HG02840 (cell line): ENCODE data around the gene TMEM87B.

Experiments used
- ATAC-seq: cut with Tn5 transposase; IDR thresholded peaks from one replicate; pipeline ENCODE4 v1.9.1; 2021; ENCODE audit warnings: mild to moderate bottlenecking, moderate library complexity, moderate number of reproducible peaks; ENCODE audit not compliant: unreplicated experiment, low FRiP score

Gene TMEM87B, protein sequence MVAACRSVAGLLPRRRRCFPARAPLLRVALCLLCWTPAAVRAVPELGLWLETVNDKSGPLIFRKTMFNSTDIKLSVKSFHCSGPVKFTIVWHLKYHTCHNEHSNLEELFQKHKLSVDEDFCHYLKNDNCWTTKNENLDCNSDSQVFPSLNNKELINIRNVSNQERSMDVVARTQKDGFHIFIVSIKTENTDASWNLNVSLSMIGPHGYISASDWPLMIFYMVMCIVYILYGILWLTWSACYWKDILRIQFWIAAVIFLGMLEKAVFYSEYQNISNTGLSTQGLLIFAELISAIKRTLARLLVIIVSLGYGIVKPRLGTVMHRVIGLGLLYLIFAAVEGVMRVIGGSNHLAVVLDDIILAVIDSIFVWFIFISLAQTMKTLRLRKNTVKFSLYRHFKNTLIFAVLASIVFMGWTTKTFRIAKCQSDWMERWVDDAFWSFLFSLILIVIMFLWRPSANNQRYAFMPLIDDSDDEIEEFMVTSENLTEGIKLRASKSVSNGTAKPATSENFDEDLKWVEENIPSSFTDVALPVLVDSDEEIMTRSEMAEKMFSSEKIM

DNA sequence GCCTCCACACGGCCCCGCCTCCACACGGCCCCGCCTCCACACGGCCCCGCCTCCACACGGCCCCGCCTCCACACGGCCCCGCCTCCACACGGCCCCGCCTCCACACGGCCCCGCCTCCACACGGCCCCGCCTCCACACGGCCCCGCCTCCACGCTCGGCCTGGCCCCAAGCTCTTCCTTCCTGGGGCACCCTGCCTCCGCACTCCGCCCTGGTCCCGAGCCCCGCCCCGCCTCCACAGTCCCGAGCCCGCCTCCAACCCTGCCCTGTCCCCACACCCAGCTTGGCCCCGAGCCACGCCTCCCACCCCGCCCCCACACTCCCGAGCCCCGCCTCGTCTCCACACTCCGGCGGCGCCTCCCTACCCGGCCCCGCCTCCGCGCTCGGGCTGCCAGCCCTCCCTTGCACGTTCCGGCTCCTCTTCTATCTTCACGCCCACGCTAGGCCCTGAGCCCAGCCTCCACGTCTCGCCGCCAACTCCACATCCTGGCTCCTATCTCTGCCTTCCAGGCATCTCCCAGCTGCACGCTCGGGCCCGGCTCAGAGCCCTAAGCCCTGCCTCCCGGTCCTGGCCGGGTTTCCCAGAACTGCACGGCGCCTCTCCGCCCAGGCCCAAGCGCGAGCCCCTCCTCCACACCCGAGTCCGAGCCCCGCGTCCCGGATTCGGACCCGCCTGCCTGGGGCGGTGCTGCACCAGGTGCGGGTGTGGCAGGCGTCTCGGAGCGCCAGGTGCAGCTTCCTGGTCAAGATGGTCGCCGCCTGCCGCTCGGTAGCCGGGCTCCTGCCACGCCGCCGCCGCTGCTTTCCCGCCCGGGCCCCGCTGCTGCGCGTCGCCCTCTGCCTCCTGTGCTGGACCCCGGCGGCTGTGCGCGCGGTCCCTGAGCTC lies at the start of gene TMEM87B:
Gene TMEM87B (plus strand): TSS at position 423 of the 883 bp plus-strand sequence. CDS start 323 bp downstream, at position 746.
- peak; percentile 52 for ATAC-seq

DNA sequence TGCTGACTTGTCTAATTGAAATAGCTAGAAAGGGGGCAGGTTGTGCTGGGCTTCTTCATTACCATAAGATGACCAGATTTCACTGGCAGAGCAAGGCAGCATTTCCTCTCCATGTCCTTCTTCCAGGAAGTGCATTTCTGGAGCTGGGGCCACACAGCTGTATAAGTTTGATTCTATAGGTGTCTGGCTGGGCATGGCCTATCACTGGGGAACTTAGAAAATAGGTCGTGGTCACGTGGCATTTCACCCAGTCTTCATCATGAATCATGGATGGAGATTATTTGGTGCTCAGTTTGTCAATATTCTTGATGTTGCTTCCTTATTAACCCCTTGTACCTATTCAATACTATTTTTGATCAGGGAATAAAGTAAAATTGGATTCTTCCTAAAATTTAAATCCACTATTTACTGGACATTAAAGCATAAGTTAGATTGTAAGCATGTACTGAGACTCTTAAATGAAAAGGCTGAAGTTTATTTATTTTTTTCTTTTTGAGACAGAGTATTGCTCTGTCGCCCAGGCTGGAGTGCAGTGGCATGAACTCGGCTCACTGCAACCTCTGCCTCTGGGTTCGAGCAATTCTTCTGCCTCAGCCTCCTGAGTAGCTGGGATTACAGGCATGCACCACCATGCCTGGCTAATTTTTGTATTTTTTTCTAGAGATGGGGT lies 49.5 kb upstream of the TMEM87B start:
- no peak for ATAC-seq

DNA sequence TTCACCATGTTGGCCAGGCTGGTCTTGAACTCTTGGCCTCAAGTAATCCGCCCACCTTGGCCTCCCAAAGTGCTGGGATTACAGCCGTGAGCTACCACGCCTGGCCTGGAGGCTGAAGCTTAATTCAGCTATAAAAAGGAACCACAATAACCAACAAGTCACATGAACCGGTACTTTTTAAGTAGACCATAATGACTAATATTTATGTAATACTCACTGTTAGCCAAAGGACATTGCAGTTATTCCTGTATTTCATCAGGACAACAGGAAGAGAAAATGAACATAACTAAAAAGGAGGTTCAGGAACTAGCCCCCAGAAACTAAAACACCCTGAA lies 49.0 kb upstream of the TMEM87B start:
- ATAC-seq: no peak

DNA sequence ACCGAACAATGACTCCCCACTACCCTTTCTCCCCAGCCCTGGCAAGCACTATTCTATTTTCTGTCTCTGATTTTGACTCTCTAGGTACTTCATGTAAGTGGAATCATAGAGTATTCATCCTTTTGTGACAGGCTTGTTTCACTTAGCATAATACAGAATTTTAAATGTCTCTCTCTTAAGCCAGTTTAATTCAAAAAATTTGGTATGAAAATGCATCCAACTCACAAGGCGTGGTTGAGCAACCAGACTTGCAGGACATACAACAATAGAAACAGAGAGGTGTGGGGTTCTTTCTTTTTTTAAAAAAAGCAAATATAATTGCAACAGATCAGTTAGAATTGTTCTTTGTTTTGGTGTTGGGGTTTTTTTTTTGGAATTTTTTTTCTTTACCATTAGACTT lies 47.6 kb upstream of the TMEM87B start:
- no peak for ATAC-seq

DNA sequence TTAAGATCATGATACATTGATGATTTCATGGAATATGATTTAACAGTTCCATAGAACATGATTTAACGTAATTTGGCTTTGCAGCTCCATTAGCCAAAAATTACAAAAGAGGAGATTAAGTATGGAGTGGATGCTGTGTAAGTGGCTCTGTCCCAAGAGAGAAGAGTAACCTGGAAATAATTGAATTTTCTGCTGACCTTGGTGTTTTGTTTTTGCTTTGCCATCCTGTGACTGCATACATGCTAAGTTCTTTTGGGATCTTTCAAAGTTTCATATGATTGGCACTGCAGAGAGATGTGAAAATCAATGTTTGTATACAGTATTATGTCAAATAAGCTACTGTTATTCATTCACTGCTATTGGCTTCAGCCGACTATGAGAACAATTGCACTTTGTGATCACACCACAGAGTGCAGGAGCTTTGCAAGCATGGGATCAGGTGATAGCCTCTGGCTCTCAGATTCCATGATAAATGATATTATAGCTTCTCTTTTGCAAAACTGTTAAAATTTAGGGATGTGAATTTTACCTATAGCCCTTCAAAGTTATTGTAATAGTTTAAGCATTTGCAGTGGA lies 46.1 kb upstream of the TMEM87B start:
- no peak for ATAC-seq

DNA sequence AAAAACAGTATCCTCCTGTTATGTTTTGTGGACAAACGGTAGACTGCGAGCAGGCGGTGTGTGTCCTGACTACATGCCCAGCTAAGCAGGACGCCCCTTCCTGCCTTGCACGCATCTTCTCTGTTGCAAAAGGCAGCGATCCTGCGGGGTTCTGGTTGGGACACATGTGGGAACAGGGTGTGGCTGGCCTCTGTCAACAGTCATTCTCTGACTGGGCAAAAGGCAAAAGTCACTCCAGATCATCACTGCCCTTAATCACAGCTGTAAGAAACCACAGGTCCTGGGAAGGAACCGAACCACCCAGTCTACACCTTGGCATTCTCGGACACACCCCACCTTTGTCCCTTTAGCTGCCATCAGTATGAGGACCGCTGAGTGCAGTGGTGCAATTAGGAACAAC lies 44.3 kb upstream of the TMEM87B start:
- no peak for ATAC-seq

DNA sequence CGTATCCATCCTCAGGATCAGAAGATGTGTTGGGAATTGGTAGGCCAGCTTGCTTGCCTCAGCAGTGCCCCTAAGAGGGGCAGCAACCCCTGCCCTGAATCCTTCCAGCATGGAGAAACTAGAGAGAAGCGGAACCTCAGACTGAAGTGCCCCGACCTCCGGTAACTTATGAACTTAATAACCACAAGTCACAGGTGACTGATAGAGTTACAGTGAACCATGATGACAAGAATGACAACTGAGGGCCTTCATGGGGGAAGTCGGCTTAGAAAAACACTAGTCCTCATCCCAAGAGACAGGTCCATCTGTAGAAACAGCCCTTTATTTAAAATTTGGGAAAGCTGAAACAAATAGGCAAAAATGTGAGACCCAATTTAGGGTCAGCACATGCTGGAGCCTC lies 42.5 kb upstream of the TMEM87B start:
- no peak for ATAC-seq

DNA sequence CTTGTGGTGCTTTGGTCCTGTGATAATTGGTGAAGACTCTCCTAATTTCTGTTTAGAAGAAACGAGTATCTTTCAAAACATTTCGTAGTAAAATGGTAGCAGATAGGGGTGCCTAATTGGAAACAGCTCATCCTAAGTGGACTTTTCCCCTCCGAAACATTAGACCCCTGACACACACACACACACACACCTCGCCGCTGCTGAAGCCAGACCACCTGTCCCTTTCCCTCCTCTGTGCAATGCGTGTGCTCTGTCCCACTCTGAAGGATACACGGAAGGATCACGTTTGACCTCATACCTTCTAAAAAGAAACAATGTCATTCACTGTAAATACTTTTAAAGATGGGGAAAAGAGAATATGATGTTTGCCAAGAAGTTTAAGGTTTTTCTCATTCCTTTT lies 36.2 kb upstream of the TMEM87B start:
- ATAC-seq: no peak

DNA sequence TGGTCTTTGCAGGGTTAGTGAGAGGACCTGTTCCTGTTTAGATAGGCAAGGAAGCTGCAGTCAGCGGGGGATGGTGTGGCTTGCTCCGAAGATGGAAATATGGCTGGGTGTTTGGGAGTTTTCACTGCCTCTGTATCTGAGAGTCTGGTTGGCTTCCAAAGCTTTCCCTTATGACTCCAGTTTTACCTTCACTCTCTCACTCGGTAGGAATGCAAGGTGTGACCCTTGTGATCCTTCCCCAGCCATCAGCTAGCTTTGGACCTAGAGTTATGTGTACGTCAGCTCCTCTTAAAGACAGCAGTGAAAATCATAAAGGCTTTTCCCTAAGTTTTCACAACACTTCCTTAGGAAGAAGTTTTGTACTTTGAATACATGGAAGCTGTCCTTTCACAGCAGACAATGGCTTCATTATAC lies 35.5 kb upstream of the TMEM87B start:
- ATAC-seq: no peak

DNA sequence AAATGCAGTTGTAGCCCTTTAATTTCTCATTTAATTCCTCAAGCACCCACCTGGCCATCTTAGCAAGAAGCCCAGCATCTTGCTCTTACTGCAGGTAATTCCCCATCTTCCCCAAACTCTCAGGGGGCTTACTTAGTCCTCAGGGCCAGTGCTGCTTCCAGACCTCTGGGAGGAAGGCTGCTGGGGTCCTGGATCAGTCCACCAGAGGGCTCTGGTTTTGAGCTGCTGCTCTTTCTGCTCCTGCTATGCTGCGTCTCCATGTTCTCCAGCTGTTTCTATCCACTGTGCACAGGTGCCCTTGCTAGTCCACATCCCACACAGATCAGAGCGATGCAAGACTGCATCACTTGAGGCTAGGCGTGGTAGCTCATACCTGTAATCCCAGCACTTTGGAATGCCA lies 34.5 kb upstream of the TMEM87B start:
- no peak for ATAC-seq

DNA sequence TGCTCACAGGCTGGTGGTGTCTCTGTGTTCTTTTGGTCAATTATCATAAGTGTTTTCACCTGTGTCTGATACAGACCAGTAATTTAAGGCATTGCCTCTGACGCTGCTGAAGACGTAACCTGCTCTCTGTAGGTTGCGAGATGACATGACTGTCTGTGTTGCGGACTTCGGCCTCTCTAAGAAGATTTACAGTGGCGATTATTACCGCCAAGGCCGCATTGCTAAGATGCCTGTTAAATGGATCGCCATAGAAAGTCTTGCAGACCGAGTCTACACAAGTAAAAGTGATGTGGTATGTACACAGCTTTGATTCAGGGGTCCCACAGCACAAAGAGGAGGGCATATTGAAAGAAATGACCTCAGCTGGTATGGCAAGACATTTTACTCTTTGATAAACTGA lies 33.8 kb upstream of the TMEM87B start:
- no peak for ATAC-seq

DNA sequence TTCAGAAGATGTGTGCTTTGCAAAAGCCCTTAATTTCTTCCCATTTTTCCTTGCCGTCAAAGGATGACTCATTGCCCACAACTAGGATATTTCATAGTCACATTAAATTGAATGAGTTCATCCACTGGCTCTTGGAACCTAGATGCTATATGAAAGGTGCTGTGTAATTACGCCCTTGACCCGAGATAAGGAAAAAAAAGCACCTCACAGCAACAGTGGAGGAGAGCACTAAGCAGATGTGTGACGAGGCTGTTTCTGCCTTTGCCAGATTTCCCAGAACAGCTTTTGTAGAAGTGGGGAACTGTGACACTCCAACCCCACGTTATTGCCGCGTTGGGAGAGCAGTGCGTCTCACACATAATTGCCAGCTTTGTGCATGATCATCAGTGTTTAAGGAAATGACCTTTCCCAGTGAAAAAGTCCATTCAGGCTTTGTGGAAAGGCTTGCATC lies 33.3 kb upstream of the TMEM87B start:
- no peak for ATAC-seq

DNA sequence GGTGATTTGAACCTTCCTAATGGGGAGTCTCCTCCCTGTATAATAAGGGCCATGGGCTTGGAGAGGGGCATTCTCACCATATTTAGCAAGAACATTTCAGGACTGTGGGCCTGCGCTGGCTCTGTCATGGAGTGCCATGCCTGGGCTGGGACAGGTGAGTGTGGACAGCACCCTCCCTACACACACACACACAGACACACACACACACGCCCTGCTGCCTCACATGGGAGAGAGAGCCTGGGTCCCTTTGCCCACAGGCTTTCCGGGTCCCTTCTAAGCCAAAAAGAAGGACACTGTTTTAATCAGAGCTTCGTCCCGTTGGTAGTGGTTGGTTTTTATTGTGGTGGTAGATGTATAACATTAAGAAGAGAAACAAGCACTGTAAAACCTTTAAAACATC lies 31.4 kb upstream of the TMEM87B start:
- ATAC-seq: no peak

DNA sequence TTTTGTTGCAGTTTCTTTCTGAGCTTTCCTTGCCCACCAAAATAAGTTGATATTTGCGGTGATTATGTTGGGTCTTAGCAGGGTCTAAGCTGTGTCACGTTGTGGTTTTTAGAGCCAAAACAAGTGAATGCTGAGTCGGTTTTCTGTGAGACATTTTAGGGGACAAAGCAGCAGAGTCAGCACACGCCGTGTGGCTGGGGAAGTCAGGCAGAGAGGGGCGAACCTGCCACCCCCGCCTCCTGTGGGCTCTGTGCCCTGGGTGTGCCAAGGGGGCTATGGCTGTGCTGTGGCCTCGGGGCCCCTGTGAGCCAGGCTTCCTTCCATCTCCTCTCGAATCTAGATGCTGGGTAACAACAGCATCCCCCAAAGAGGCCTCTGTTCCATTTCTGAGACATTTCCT lies 30.8 kb upstream of the TMEM87B start:
- no peak for ATAC-seq

DNA sequence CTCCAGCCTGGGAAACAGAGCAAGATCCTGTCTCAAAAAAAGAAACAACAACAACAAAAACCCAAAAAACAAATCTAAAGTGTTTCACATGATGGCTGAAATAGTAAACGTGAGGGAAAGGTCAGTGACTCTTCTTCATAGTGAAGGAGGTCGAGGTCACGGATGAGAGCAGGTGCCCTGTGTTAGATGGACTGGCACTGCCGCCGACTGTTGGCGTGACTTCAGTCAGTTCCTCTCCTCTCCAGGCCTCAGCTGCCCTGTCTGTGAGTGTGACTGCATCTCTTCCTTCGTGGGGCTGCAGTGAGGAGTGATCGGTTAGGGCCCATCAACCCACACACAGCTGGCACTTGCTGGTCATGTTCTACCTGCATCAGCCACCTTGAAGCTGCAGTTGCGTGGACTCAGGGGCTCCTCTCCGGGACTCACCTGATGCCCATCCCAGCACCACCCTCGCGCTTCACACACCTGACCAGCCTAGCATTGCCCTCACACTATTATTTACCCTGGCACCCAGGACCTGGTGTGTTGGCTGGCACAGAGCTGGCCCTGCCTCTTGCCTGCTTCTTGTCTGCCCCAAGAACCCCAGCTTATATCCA lies 30.1 kb upstream of the TMEM87B start:
- no peak for ATAC-seq

DNA sequence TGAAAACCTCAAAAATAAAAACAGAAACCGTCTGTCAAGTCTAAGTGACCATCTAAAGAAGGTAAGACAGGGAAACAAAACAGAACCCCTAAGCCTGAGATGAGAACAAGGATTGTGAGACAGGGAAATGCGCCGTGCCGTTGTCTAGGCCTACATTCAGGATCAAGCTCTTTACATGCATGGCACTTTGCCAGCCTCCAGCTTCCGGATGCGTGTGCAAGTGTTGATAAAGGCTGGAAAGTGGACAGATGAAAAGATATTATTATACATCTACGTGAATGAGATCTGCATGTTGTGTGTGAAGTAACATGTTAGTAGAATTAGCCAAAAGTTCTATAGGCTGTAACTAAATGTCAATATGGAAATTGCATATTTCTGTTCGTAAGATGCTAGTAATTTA lies 28.6 kb upstream of the TMEM87B start:
- no peak for ATAC-seq

DNA sequence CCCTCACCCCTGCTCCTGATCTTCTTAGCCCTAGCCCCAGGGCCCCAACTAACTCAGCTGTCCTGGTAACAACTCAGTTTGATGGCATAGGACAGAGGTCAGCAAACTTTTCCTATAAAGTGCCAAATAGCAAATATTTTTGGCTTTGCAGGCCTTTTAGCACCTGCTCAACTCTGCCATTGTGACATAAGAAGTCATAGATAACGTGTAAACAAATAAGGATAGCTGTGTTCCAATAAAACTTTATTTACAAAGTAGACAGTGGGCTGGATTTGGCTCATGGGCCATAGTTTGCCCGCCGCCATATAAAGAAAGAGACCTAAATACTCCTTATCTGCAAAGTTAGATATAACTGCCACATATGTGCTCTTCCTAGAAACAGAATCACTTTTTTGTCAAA lies 27.3 kb upstream of the TMEM87B start:
- no peak for ATAC-seq

DNA sequence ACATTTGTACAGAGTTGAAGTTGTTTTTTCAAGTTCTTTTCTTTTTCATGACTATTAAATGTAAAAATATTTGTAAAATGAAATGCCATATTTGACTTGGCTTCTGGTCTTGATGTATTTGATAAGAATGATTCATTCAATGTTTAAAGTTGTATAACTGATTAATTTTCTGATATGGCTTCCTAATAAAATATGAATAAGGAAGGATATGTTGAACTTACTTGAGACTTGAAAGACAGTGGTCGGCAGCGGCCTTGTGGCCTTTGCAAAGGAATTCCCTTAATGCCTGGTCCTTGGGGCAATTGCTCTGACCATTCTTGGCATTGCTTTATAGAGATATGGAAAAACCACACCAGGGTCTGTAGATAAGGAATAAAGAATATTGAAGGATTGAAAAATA lies 25.9 kb upstream of the TMEM87B start:
- no peak for ATAC-seq

DNA sequence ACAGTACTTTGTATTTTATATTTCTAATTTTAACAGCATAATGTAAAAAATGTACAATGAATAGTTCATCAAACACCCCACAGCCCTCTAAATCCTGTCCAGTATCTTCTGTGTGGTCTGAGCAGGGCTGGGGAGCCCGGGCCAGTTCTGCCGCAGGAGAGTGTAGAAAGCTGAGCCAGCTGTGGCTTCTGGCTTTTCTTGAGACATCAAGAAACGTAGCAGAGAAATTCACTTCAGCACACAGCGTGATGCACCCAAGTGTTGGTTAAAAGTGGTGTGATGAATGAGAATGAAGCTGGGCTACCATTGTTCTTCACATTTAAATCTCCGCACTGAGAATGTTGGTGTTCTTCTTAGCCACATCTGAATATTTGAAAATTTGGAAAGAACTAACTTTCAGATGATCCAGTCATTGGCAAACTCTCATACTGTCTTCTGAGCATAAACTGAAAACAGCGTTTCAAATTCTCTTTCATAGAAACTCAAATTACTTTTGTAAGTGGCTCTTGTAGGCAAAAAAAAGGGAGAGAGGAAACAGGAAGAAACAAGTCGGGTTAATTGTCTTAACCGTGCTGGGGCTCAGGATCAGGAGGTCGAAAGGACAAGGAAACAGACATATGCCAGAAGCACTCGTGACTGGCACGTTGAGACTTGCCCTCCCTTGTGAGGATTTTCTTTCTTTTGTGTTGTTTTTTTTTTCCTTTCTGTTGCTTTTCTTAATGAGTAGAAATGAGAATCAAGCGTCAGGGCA lies 23.4 kb upstream of the TMEM87B start:
- no peak for ATAC-seq

DNA sequence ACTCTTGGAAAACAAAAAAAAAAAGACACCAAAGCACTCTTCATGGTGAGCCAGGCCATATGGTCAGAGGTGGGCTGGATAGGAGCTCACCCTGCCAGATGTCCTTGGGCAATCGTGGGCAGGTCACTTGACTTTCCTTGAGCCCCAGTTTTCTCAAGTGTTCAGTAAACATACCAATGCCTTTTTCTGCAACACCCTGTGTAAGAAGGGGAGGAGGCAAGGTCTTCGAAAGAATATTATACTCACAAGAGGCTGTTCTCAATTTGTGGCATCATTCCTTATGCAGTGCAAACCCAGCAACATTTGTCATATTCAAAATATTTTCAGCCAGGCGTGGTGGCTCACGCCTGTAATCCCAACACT lies 22.9 kb upstream of the TMEM87B start:
- no peak for ATAC-seq
